ENCODE data around the gene PPM1L. TPM values are rescaled to one million over a fixed set of nuclear protein-coding genes. Genes with fewer than 3 reads are reported as not detected.
"Not testable (repeated sequence)": the region's sequence is repeated elsewhere in the genome, so short reads cannot be mapped to it uniquely, and the experiment has no call there.

The PPM1L gene
- polyA plus RNA-seq (2013, experiment 1 of 2) = 7.1 TPM
- polyA plus RNA-seq (2013, experiment 2 of 2) = 7.0 TPM

GRCh38 chr3:160755776-160756304 is at the start of gene PPM1L:
Gene PPM1L, plus strand, starts transcription at chr3:160756231.
- no peaks in the 10 kb centered on the region for H3K9me3 ChIP-seq (ENCODE audit: insufficient read depth, low read depth, low read length)
- peak within 1 kb of the TSS; percentile 83 for H3K9ac ChIP-seq (ENCODE audit: low read depth, low read length)
- peak within 1 kb of the TSS; percentile 50; the same call in 1 of the 2 replicates for H3K27ac ChIP-seq (ENCODE audit: low read depth, low read length)
- under 1% methylated on average over 64 of the region's 64 CpGs for WGBS
- peaks cover 55% of the 10 kb centered on the region for H3K27me3 ChIP-seq (ENCODE audit: insufficient read depth, low read length)
- H3K36me3 ChIP-seq (ENCODE audit: insufficient read depth, low read length) = no peaks in the 10 kb centered on the region
- peak within 1 kb of the TSS; percentile 91 for H3K4me3 ChIP-seq (ENCODE audit: low read length)
- H3K4me1 ChIP-seq (ENCODE audit: insufficient read depth, low read length) = peaks cover 18% of the 10 kb centered on the region

GRCh38 chr3:160707187-160707794 is 48.7 kb upstream of the PPM1L start:
- Histone ChIP-seq H3K36me3 (ENCODE audit: insufficient read depth, low read length) (no peaks in the 10 kb centered on the region), H3K4me1 (ENCODE audit: insufficient read depth, low read length) (peaks cover 8% of the 10 kb centered on the region; the same call in 1 of the 2 replicates), H3K27ac (ENCODE audit: low read depth, low read length) (no peak overlapping the region), H3K4me3 (ENCODE audit: low read length) (no peak overlapping the region), H3K9ac (ENCODE audit: low read depth, low read length) (no peak overlapping the region), H3K9me3 (ENCODE audit: insufficient read depth, low read depth, low read length) (no peaks in the 10 kb centered on the region), H3K27me3 (ENCODE audit: insufficient read depth, low read length) (no peaks in the 10 kb centered on the region)
- WGBS = 63% methylated on average over 2 of the region's 4 CpGs

- no peak overlapping the region for H3K27ac ChIP-seq (ENCODE audit: low read depth, low read length)
- no peaks in the 10 kb centered on the region for H3K9me3 ChIP-seq (ENCODE audit: insufficient read depth, low read depth, low read length)
- H3K9ac ChIP-seq (ENCODE audit: low read depth, low read length) = no peak overlapping the region
- peaks cover 8% of the 10 kb centered on the region; the same call in 1 of the 2 replicates for H3K4me1 ChIP-seq (ENCODE audit: insufficient read depth, low read length)
- H3K4me3 ChIP-seq (ENCODE audit: low read length) = no peak overlapping the region
- WGBS = 83% methylated on average over 3 of the region's 3 CpGs
- no peaks in the 10 kb centered on the region for H3K27me3 ChIP-seq (ENCODE audit: insufficient read depth, low read length)
- H3K36me3 ChIP-seq (ENCODE audit: insufficient read depth, low read length) = no peaks in the 10 kb centered on the region
Observed at GRCh38 chr3:160709477-160710182, 46.4 kb upstream of the PPM1L start.

GRCh38 chr3:160713144-160713543 is 42.9 kb upstream of the PPM1L start:
- H3K27ac ChIP-seq (ENCODE audit: low read depth, low read length); H3K9me3 ChIP-seq (ENCODE audit: insufficient read depth, low read depth, low read length); H3K27me3 ChIP-seq (ENCODE audit: insufficient read depth, low read length); H3K4me1 ChIP-seq (ENCODE audit: insufficient read depth, low read length); H3K36me3 ChIP-seq (ENCODE audit: insufficient read depth, low read length); H3K4me3 ChIP-seq (ENCODE audit: low read length); H3K9ac ChIP-seq (ENCODE audit: low read depth, low read length): not testable (repeated sequence)
- 100% methylated on average over 2 of the region's 3 CpGs for WGBS

GRCh38 chr3:160719710-160720109 is 36.3 kb upstream of the PPM1L start:
- Histone ChIP-seq H3K36me3 (ENCODE audit: insufficient read depth, low read length) (no peaks in the 10 kb centered on the region), H3K9ac (ENCODE audit: low read depth, low read length) (no peak overlapping the region), H3K4me1 (ENCODE audit: insufficient read depth, low read length) (no peaks in the 10 kb centered on the region), H3K9me3 (ENCODE audit: insufficient read depth, low read depth, low read length) (no peaks in the 10 kb centered on the region; the same call in 1 of the 2 replicates), H3K4me3 (ENCODE audit: low read length) (no peak overlapping the region), H3K27me3 (ENCODE audit: insufficient read depth, low read length) (no peaks in the 10 kb centered on the region), H3K27ac (ENCODE audit: low read depth, low read length) (no peak overlapping the region)
- WGBS = 91% methylated on average over 11 of the region's 11 CpGs

- Histone ChIP-seq H3K36me3 (ENCODE audit: insufficient read depth, low read length) (no peaks in the 10 kb centered on the region), H3K9me3 (ENCODE audit: insufficient read depth, low read depth, low read length) (no peaks in the 10 kb centered on the region; the same call in 1 of the 2 replicates), H3K4me1 (ENCODE audit: insufficient read depth, low read length) (no peaks in the 10 kb centered on the region), H3K27ac (ENCODE audit: low read depth, low read length) (no peak overlapping the region), H3K27me3 (ENCODE audit: insufficient read depth, low read length) (no peaks in the 10 kb centered on the region), H3K4me3 (ENCODE audit: low read length) (no peak overlapping the region), H3K9ac (ENCODE audit: low read depth, low read length) (no peak overlapping the region)
- WGBS = 90% methylated on average over 5 of the region's 5 CpGs
Observed at GRCh38 chr3:160720123-160720746, 35.8 kb upstream of the PPM1L start.

GRCh38 chr3:160722331-160722730 is 33.7 kb upstream of the PPM1L start:
- WGBS = 57% methylated on average over 1 of the region's 2 CpGs
- Histone ChIP-seq H3K27ac (ENCODE audit: low read depth, low read length) (no peak overlapping the region), H3K4me1 (ENCODE audit: insufficient read depth, low read length) (no peaks in the 10 kb centered on the region), H3K9ac (ENCODE audit: low read depth, low read length) (no peak overlapping the region), H3K4me3 (ENCODE audit: low read length) (no peak overlapping the region), H3K36me3 (ENCODE audit: insufficient read depth, low read length) (no peaks in the 10 kb centered on the region), H3K9me3 (ENCODE audit: insufficient read depth, low read depth, low read length) (no peaks in the 10 kb centered on the region; the same call in 1 of the 2 replicates), H3K27me3 (ENCODE audit: insufficient read depth, low read length) (no peaks in the 10 kb centered on the region)

- Histone ChIP-seq H3K27ac (ENCODE audit: low read depth, low read length) (no peak overlapping the region), H3K27me3 (ENCODE audit: insufficient read depth, low read length) (no peaks in the 10 kb centered on the region), H3K9me3 (ENCODE audit: insufficient read depth, low read depth, low read length) (no peaks in the 10 kb centered on the region; the same call in 1 of the 2 replicates), H3K4me3 (ENCODE audit: low read length) (no peak overlapping the region), H3K9ac (ENCODE audit: low read depth, low read length) (no peak overlapping the region), H3K4me1 (ENCODE audit: insufficient read depth, low read length) (no peaks in the 10 kb centered on the region), H3K36me3 (ENCODE audit: insufficient read depth, low read length) (no peaks in the 10 kb centered on the region)
- WGBS = 94% methylated on average over 2 of the region's 2 CpGs
Observed at GRCh38 chr3:160725338-160725737, 30.7 kb upstream of the PPM1L start.

GRCh38 chr3:160735826-160736225 is 20.2 kb upstream of the PPM1L start:
- Histone ChIP-seq H3K27me3 (ENCODE audit: insufficient read depth, low read length) (no peaks in the 10 kb centered on the region), H3K9ac (ENCODE audit: low read depth, low read length) (no peak overlapping the region), H3K4me1 (ENCODE audit: insufficient read depth, low read length) (peaks cover 6% of the 10 kb centered on the region; the same call in 1 of the 2 replicates), H3K9me3 (ENCODE audit: insufficient read depth, low read depth, low read length) (no peaks in the 10 kb centered on the region), H3K27ac (ENCODE audit: low read depth, low read length) (no peak overlapping the region), H3K36me3 (ENCODE audit: insufficient read depth, low read length) (no peaks in the 10 kb centered on the region), H3K4me3 (ENCODE audit: low read length) (no peak overlapping the region)
- WGBS = 100% methylated on average over 1 of the region's 1 CpG

GRCh38 chr3:160738048-160738447 is 18.0 kb upstream of the PPM1L start:
- Histone ChIP-seq H3K4me3 (ENCODE audit: low read length) (no peak overlapping the region), H3K9me3 (ENCODE audit: insufficient read depth, low read depth, low read length) (no peaks in the 10 kb centered on the region), H3K27ac (ENCODE audit: low read depth, low read length) (no peak overlapping the region), H3K9ac (ENCODE audit: low read depth, low read length) (no peak overlapping the region), H3K36me3 (ENCODE audit: insufficient read depth, low read length) (no peaks in the 10 kb centered on the region), H3K4me1 (ENCODE audit: insufficient read depth, low read length) (peaks cover 6% of the 10 kb centered on the region; the same call in 1 of the 2 replicates), H3K27me3 (ENCODE audit: insufficient read depth, low read length) (no peaks in the 10 kb centered on the region)
- WGBS = 84% methylated on average over 2 of the region's 2 CpGs

GRCh38 chr3:160739079-160739478 is 17.0 kb upstream of the PPM1L start:
- Histone ChIP-seq H3K36me3 (ENCODE audit: insufficient read depth, low read length) (no peaks in the 10 kb centered on the region), H3K9me3 (ENCODE audit: insufficient read depth, low read depth, low read length) (no peaks in the 10 kb centered on the region), H3K9ac (ENCODE audit: low read depth, low read length) (no peak overlapping the region), H3K4me3 (ENCODE audit: low read length) (no peak overlapping the region), H3K4me1 (ENCODE audit: insufficient read depth, low read length) (peaks cover 6% of the 10 kb centered on the region; the same call in 1 of the 2 replicates), H3K27ac (ENCODE audit: low read depth, low read length) (no peak overlapping the region), H3K27me3 (ENCODE audit: insufficient read depth, low read length) (no peaks in the 10 kb centered on the region)
- 88% methylated on average over 1 of the region's 1 CpG for WGBS

All from HUES64 (cell line).